Stimulated activated CD4-positive, alpha-beta T cell treated with anti-CD3 and anti-CD28 coated beads, TNF-alpha, amount 100 ng/mL, for 1 hour (primary cell): ENCODE measurements around the gene CCDC85B.
A peak's percentile ranks its signal among the peaks of the same experiment; 100 is the strongest.

Experiments used
- DNase-seq, 3 donors: peaks; one replicate each; pipeline ENCODE4 v3.0.0-alpha.2; 2020; ENCODE audit warnings: low read depth in 3 of 3, low spot score in 1 of 3

CCDC85B gene

DNA sequence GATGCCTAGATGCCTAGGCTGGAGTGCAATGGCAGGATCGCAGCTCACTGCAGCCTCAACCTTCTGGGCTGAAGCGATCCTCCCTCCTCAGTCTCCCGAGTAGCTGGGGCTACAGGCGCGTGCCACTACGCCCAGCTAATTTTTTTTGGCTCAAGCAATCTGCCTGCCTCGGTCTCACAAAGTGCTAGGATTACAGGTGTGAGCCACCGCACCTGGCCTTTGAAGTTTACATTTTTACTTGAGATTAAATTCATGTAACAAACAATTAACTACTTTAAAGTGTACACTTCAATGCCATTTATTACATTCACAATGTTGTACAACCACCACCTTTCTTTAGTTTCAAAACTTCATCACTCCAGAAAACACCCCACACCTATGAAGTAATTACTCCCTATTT lies 13.2 kb downstream of the CCDC85B start:
- no peak for DNase-seq

DNA sequence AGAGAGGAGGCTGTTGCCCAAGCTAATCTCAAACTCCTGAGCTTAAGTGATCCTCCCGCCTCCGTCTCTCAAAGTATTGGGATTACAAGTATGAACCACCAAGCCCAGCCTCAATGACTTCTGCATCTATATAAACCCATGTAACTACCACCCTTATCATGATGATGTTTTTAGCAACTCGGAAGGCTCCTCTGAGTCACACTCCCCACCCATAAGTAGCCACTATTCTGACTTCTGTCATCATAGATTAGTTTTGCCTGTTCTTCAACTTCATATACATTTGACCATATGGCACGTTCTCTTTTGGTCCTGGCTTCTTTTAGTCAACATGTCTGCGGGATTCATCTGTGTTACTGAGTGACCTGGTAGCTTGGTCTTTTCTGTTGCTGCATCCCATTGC lies 16.1 kb downstream of the CCDC85B start:
- DNase-seq, result no peak

DNA sequence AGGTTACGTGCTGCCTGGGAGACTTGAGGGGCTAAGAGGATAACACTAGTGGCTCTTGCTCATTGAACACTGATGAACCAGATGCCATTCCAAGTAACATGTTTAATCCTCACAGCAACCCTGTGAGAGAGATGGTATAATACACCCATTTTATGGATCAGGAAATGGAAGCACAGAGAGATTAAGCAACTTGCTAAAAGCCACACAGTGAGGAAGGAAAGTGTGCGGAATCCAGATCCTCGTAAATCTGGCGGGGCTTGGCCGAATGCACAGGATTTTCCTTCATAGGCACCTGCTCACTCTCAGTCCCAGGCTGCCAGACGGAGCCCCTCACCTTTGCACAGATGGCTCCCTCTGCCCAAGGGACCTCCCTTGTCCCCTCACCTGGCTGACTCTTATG lies 17.4 kb downstream of the CCDC85B start:
- DNase-seq, result no peak

DNA sequence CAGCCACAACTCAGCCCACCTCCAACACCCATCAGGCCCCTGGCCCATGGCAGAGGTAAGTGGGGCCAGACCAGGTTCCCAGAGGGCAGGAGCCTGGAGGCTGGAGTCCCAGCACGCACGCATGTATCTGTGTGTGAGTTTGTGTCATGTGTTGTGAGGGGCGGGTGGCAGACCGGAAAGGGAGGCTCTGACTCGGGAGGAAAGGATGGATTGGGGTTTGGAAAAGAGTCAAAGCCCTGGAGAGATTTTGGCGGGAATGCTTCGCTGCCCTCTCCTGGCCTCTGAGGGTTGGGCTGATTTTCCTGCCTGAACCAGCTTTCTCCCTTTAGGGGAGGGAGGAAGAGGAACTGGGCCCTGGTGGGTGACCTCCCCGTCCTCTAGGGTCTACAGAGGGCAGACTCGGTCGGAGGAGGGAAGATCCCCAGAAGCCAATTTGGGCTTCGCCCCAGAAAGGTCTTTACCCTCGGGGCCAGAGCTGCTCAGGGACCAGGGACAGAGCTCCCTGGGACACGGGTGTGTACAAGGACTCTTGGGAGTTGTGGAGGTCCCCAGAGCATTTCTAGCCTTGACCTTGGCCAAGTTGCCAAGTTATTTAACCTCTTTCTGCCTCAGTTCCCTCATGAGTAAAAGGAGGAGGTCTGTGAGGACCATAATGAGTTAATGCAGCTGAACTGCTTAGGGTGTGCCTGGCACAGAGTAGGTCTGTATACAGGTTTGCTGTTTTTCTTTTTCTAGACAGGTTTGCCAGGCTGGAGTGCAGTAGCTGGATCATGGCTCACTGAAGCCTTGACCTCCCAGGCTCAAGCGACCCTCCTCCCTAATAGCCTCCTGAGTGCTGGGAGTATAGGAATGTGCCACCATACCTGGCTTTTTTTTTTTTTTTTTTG lies 21.5 kb downstream of the CCDC85B start:
- no peak for DNase-seq

DNA sequence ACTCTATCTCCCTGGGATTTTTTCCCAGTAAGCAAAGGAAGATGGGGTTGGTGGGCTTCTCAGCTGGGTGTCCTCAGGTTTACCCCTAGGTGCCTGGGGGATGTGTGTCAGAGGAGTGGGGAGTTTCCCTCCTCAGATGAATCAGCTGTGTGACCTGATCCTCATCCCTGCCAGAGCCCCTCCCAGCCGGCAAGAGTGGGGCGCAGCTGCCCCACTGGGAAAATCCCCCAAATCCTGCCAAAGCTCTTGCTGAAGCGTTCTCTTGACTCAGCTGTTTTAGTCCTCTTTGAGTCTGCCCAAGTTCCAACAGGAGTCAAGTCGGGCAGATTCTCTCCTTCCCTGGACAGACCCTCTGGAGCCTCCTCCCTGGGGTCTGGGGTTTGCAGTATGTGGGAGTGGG lies 22.4 kb downstream of the CCDC85B start:
- no peak for DNase-seq

DNA sequence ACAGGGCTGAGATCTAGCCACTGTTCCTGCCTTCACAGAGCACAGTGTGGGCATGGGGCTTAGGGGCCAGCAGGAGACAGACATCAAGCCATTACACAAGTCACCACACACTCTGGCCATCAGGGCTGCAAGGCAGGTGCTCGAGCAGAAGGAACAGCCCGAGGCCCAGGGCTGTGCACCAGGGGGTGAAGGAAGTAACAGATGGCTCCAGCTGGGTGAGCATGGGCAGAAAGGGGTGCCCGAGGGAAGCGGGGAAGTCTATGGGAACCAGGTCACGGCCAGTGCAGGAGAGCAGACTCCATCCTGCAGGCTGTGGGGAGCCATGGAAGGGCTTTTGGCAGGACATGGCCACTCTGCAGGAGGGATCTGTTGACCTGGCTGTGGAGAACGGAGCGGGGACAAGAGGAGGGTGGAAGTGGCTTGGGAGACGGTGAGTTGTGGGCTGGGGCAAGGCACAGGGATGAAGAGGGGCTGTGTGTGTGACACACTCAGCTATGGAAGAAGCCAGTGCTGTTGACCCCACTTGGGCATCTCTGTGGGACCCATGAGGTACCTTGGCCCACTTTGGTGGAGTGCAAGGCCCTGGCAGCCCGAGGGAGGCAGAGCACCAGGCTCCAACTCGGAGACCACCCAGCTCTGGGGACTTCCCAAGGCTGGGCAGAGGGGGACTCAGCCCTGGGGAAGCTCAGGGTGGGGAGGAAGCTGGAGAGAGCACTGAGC lies 24.8 kb downstream of the CCDC85B start:
- DNase-seq, result no peak

DNA sequence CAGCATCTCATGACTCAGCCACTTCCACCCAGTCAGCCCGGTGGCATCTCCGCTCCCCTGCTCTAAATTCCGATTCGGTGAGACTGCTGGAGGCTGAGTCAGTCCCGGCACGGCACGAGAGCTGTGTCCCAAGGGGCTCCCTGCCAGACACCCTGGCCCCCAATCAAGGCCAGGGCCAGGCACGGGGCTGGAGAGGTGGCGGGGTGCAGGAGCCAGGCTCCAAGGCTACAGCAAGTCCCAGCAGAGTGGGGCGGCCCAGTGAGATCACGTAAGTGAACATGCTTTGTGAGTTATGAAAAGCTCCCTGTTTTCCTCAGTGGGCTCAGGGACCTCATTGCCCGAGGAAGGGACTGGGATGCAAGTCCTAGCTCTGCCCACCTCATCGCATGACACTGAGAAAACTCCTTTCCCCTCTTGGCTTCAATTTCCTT lies 25.4 kb downstream of the CCDC85B start:
- DNase-seq, result no peak

DNA sequence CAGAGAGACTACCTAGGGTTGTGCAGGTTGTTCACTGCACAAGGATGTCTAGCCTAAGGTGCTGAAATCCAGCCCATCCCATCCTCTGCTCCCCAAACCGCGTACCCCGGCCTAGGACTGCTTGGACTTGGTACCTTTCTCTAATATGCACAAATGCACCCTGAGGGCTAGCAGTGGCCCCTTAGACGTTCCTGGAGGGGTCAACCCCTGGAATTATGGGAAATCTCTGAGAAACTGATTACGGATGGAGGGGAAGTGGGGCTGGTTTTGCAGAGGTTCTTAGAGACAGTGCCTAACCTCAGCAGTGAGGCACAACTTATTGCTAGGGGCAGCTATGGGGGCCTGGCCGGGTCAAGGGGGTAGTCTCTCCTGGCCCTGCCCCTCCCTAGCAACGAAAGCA lies 25.9 kb downstream of the CCDC85B start:
- DNase-seq, result no peak

DNA sequence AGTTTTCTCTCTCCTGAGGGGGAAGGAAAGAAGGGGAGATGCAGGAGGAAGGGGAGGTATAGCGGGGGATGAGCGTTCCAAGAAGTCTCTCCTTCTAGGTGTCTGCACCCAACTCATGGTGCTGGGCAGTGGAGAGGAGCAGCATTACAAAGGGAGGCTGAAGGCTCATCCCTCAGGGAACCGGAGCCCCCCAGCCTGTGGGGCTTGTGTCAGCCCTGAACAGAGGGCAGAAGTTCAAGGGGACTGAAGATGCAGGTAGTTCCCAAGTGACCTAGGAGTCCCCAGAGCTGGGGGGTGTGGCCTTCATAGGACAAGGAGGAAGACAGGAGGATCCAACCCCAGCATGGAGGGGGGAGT lies 26.6 kb downstream of the CCDC85B start:
- DNase-seq, result no peak

DNA sequence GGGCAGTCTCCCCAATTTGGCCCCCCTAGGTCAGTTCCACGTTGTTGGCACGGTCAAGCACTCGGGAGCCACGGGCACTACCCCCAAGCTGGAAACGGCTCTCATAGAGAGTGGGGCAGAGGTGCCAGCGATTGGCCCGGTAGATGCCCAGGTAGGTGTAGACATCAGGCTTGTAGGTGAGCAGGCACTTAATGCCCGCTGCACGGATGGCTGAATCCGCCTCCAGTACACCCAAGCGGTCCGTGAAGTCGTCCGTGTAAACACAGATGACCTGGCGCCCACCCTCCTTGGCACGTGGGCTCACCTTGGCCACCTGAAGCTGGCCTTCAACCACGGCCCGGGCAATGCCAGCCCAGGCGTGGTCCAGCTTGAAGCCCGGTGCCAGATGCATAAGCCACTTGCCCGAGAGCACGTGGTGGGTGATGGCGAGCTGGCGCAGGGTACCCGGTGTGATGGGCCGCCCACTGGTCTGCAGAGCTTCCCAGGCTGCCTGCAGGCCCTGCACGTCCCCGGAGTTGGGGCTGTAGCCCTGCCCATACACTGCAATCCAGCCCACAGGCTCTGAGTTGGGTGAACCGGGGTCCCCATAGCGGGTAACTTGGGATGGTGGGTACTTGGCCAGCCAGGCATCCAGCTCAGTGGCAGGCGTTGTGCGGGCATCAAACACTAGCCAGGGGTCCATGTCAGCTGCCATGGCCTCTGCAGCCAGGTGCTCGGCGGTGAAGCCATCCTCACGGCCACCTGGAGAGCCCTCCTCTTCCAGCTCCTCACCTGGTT lies 27.1 kb downstream of the CCDC85B start:
- no peak for DNase-seq

DNA sequence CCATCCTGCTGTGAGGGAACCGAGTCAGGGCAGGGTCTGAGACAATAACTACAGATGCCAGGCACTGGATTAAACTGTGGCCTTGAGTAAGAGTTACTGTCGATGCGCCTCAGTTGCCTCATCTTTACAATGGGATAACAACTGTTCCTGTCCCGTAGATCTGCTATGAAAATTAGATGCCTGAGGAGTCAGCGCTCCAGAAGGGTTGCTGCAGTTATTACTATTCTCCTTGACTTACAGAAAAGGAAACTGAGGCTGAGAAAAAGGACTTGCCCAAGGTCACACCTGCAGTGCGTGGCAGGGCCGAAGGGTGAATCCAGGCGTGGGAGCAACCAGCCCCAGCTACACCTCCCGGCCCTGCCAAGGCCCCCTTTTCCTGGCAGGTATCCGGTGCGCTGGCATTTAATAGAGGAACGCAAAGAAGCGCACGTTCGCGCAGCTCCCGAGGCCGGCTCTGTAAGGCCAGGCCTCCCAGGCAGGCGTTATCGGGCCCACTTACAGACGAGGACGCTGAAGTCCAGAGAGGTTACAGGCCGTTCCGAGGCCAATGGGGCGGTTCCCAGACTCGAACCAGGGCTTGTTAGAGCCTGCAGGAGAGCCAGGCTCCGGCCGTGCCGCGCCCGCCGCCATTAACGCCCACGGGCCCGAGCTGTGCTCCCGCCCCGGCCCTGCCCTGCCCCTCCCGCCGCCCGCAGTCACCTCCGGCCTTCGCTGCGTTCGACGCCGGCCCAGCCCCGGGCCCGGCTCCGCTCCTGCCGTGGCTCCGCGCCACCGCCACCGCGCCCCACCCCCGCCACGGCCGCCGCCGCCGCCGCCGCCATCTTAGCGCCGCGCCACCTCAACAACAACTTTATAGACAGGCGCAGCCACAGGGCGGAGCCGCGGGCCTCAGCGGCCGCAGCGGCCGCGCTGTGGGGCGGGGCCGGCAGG lies 28.0 kb downstream of the CCDC85B start, which contains the start of gene C11orf68:
Gene C11orf68, minus strand, starts transcription at position 852 of the 930 bp plus-strand sequence. Its CDS starts 31 bp downstream, at position 821.
- no peak for DNase-seq

DNA sequence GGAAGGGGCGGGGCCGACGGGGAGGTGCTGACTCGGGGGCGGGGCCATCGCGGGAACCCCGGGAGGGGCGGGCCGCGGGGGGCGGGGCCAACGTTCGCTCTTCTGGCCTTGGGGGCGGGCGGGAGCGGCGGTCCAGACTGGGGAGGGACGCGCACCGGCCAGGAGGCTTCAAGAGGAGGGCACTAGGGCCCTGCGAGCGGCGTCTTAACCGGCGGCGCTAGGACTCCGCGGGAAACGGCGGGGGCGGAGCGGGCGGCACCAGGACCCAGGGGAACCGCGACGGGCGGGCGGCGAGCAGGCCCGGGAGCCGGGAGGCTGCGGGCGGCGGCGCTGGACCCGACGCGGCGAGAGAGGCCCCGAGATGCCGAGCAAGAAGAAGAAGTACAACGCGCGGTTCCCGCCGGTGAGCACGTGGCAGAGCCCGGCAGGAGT lies 28.7 kb downstream of the CCDC85B start, which contains the start of gene DRAP1:
Gene DRAP1, plus strand, starts transcription at position 286 of the 432 bp plus-strand sequence. Its CDS starts 76 bp downstream, at position 362.
- DNase-seq, result peak; percentile 99 to 100 (median 99)

DNA sequence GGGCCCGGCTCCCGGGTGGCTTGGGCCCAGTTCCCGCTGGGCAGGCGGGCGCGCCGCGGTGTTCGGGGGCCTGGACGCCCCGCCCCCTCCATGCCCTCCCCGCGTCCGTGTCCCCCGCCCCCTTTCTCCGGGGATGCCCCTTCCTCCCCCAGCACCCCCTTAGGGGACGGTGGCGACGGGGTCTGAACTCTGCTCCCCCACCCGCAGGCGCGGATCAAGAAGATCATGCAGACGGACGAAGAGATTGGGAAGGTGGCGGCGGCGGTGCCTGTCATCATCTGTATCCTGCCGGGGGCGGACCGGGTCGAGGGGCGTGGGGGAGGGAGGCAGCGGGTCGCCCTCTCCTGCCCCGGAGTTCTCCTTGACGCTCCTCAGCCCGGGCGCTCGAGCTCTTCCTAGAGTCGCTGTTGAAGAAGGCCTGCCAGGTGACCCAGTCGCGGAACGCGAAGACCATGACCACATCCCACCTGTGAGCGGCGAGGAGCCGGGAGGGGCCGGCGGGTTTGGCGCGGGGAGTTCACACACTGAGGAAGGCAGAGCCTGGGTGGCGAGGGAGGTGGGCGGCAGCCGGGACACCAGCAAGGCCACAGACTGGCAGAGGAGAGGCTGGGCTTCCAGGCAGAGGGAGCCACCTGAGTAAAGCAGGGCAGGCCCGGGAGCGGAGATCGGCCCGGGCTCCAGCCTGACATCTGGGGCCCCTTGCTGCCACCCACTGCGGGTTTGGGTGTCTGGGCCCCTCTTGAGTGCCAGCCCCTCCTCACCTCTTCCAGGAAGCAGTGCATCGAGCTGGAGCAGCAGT lies 29.3 kb downstream of the CCDC85B start:
- DNase-seq, result peak in 1 of 3 donors; percentile 40

DNA sequence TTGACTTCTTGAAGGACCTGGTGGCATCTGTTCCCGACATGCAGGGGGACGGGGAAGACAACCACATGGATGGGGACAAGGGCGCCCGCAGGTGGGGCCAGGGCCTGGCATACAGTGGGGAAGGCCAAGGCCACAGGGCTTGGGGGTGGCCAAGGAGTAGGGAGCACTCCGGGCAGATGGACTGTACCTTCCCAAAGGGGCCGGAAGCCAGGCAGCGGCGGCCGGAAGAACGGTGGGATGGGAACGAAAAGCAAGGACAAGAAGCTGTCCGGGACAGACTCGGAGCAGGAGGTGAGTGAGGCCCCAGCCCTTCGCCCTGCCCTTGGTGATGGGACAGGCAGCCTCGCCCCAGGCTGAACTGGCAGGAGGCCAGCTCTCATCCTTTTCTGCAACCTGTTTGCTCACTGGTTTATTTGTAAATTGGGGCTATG lies 29.9 kb downstream of the CCDC85B start:
- DNase-seq, result no peak

DNA sequence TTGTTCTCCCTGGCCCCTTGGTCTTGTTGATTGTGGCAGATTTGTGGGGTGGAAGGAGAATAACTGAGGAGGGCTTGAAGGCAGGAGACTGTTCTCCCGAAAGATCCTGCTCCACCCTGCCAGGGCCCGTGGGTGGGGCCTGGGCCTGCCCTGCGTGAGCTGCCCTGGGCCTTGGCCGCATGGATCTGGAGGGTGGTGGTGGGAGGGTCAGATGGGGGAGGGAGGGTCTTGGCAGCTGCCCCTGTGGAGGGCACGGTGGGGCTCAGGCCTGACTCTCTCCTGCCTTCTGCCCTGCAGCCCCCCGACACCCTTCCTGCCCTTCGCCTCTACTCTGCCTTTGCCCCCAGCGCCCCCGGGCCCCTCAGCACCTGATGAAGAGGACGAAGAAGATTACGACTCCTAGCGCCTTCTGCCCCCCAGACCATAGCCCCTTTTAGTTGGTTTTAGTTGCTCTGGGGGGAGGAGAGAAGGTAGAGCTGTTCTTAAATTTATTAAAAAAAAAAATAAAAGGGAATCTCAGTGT lies 30.6 kb downstream of the CCDC85B start:
- no peak for DNase-seq

DNA sequence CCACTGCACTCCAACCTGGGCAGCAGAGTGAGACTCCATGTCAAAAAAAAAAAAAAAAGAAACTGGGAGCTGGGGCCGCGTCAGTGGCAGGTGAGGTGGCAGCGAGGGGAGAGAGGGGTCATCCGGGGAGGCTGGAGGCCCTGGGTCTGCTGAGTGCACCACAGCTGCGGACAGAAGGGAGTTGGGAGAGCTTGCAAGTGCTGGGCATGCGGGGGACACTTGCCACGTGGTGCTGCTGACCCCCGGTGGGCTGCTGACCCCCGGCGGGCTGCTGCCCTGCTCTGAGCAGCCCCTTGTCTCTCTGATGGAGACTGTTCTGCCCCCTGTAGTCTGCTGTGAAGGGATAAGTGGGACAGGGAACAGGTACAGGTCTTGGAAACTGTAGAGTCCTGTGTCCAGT lies 31.4 kb downstream of the CCDC85B start:
- no peak for DNase-seq

DNA sequence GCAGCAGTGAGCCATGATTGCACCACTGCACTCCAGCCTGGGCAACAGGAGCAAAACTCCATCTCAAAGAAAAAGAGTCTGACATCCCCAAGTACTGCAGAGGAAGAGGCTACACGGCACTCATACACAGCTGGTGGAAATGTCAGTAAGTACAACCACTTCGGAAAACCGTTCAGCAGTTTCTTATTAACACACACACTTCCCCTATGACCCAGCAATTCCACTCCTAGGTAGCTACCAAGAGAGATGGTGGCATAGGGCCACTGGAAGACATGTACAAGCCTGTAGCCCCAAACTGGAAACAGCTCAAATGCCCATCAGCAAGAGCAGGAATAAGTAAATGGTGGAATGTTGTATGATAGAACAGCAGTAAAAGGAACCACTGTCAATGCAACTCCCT lies 32.1 kb downstream of the CCDC85B start:
- DNase-seq, result no peak

DNA sequence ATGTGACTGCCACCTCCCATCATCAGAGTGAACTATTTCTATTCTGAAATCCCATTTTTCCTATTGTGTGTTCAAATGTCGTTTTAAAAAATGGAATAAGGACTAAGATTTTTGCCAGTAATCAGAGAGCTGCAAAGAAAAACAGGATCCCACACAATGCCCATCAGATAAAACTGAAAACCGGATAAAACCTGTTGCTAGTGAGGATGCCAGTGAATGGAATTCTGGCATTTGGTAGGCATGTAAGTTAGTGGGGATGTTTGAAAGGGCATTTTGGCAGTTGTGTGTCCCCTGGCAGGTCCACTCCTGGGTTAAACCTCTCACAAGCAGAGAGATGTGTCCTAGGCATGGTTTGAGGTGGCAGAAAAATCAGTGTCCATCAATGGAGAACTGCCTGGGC lies 34.9 kb downstream of the CCDC85B start:
- no peak for DNase-seq

DNA sequence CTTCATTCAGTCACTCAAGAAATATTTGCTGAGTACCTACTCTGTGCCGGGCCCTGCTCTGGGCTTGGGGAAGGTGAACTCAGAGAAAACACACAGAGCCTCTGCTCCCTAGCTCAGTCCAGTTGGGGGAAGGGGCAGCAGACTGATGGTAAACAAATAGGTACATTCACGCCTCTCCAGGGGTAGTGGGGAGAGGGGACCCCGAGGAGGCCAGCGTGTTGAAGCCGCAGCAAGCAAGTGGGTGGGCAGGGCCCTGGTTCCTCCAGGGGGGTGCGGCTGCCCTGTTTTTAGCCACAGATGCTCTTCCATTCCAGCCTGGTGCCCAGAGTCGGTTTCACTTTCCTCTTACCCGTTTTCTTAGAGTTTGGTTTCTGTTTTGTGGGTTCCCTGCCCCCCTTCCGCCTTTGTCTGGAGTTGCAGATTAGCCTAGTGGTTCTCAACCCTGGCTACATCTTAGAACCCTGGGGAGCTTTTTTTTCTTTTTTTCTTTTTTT lies 37.5 kb downstream of the CCDC85B start:
- DNase-seq, result peak; percentile 40 to 52 (median 50)
